Stimulated activated CD4-positive, alpha-beta T cell treated with anti-CD3 and anti-CD28 coated beads, Interleukin-15, amount 100 ng/mL, for 48 hours (primary cell): Measurements from ENCODE around the gene SLC22A23.
A peak's percentile ranks its signal among the peaks of the same experiment; 100 is the strongest.

Experiments used
- DNase-seq, 2 donors: peaks; one replicate each; pipeline ENCODE4 v3.0.0-alpha.2; 2020; ENCODE audit warnings: low read depth in 2 of 2

Gene SLC22A23

DNA sequence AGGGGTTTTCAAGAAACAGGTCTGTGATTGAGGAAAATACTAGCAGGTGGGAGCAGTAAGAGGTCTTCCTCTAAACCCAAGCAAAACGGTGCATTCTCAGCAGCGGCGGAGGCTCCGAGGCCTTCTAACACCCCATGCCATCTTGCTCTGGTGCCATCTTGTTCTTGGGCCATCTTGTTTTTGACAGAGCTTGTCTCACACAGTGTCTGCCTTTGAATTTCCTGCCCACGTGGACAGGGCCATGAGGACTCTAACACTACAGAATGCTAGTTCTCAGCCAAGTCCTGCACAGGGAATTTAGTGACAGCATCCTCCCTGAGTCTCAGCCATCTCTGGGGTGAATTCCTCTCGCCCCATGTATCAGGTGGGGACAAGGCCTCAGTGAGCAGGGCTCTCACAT is 121.7 kb downstream of the SLC22A23 start:
- DNase-seq: no peak

DNA sequence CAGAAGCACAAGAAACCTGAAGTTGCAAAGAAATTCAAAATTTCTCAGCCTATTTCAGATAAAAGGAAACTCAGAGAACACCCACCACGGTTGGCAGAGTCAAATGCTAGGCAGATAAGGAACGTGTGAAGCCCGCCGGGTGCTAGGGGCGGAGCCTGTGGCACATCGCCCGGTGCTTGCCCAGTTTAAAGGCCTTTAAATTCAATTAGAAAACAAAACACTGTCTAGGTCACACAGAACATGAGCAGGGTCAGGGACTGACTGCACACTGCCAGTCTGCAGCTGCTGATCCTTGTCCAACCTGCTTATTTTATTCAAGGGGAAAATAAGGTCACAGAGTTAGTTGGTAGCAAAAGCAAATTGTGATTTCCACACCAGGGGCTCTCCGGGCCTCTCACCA is 122.3 kb downstream of the SLC22A23 start:
- no peak for DNase-seq

DNA sequence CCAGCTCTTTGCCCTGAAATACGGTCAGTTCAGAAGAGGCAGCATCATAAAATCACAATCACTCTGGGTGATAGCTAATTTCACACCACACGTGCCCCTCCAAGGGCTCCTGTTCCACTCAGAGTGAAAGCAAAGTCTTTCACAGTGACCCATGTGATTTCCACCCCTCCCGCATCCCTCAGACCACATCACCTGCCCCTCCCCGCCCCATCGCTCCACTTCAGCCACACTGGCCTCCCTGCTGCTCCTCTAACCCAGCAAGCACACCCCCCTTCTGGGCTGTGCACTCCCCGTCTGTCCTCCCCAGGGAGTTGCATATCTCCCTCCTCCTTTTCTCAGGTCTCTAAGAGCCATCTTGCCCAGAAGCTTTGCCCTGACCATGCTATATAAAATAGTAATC is 123.6 kb downstream of the SLC22A23 start:
- no peak for DNase-seq

DNA sequence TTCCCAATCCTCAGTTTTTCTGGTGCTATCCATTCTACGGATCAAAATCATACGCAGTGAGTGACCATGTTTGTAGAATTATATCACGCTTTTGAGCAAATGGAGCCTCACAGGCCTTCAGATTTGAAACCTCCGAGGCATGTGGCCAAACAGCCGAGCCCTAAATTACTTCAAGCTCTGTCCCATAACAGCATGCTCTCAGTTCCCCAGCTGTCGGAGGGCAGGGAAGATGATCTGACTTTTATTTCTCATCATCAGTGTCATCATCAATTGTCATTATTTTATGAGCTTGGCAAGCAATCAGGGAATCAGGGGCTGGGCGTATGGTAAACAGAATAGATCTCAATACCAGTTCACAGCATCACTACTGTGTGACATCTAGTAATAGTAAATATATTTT is 124.9 kb downstream of the SLC22A23 start:
- DNase-seq: no peak

DNA sequence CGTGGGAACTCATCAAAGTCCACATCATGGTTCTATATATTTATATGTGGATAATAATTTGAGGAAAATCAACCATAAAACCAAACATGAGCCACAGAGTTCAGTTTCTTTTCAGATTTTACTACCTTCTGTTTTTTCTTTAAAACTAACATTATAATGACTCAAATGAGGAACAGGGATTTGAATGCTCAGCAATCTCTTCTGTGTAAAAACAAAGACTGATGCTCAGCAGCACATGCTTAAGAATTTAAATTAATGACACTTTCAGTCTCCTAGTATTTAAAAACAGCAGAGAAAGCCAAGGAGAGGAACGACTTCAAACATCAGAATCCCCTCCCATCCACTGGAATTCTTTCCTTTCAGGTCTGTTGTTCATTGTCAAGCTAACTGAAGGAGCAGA is 125.4 kb downstream of the SLC22A23 start:
- no peak for DNase-seq

DNA sequence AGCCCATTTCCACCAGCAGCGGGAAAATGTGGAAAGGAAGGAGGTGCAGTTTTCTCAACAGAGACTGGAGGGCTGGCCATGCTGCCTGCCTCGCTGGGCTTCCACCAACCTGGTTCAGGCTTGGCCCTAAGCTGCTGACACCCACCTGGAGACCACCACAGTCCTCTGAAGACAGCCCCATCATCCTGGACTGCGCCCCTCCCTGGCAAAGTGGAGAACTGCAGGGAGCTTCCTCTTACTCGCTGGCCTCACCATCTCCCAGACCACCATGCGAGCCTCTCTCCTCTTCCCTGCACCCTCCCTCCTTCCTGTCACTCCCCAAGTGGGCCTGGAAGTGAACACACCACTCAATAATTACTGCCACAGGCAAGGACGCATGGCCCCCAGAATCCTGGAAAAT is 126.7 kb downstream of the SLC22A23 start:
- no peak for DNase-seq

DNA sequence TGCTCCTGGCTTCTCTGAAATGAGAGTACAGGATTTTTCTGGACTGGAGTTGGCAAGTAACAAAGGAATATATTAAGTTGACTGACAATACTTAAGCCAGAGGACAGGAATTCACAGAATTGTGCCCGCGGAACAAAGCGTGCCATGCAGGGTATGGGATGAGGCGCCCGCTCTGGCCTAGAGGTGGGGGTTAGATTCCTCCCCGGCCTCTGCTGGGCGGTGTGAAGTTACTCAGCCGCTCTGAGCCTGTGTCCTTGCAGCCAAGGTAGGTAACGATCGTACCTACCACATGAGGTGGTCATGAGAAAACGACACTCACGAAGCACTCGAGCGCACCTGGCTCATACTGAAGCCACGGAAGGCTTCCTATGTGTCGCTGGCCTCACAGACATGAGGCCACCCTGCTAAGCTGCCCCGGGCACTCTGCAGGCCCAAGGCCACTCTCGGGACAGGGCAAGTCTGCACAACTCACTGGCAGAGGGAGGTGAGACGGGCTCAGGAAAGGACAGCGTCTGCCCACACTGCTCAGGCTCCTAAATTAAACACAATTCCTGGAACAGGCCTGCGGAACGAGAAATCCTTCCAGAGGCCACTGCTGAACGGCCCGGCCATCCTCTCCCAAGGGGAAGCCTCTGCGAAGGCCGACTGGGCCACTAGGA is 127.3 kb downstream of the SLC22A23 start:
- DNase-seq: no peak

DNA sequence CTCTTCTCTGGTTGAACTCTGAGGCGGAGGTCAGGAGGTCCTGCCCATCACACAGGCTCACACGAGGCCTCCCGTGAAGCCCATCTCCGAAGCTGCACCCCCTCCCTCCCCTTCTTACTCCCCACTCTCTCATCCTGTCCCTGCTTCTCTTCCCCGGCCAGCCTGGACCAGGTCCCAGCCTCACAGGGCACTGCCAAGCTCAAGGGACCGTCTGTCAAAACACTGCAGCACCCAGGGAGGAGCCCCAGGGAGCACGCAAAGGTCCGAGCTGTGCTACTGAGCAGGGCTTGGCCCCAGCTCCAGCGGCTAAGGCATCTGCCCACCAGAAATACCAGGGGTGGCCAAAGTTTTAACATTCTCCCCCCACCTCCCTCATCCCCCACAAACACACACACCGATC is 128.1 kb downstream of the SLC22A23 start:
- no peak for DNase-seq

DNA sequence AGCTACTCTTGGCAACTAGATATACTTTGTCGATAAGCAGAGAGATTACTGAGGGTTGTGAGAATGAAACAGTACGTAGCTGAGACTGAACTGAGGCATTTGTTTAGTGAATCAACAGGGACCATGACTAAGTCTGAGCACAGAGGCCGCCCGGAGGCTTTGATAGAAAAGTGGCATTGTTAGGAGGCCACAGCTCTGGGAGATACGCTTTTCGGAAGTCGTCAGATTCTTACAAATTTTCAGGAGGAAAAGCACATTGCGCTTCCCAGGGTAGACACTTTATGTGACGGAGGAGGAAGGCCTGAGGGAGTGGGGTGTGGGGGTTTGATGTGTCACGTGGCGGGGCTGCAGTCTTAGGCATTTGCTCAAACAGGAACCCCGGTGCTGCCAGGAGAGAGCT is 128.7 kb downstream of the SLC22A23 start:
- DNase-seq: no peak

DNA sequence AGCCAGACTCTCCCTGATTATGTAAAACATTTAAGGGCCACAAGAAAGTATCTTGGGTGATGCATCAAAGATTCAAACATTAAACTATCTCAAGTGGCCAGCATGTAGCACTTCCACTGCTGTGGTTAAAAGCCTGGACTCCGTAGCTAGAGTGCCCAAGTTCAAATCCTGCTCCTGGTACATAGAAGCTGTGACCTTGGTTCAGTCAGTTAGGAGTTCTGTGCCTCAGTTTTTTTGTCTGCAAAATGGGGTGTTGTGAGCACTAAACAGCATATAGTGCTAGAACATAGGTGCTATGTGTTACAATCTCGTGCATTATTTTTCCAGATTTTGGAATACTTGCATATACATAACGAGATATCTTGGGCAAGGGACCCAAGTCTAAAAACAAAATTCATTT is 129.4 kb downstream of the SLC22A23 start:
- DNase-seq: no peak

DNA sequence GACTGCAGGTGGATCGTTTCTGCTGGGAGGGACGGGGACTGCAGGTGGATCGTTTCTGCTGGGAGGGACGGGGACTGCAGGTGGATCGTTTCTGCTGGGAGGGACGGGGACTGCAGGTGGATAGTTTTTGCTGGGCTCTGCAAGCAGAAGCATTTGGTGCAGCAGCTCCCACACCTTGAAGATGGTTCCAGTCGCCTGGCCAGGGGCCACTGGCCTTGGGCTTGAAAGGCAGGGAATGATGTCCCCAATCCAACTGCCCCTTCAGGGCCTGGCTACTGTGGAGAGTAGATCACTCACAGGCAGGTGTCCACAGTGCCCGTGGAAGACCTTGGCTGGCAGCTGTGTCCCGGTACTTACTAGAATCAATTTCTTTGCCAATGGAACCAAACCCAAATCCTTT is 129.9 kb downstream of the SLC22A23 start:
- DNase-seq: no peak

DNA sequence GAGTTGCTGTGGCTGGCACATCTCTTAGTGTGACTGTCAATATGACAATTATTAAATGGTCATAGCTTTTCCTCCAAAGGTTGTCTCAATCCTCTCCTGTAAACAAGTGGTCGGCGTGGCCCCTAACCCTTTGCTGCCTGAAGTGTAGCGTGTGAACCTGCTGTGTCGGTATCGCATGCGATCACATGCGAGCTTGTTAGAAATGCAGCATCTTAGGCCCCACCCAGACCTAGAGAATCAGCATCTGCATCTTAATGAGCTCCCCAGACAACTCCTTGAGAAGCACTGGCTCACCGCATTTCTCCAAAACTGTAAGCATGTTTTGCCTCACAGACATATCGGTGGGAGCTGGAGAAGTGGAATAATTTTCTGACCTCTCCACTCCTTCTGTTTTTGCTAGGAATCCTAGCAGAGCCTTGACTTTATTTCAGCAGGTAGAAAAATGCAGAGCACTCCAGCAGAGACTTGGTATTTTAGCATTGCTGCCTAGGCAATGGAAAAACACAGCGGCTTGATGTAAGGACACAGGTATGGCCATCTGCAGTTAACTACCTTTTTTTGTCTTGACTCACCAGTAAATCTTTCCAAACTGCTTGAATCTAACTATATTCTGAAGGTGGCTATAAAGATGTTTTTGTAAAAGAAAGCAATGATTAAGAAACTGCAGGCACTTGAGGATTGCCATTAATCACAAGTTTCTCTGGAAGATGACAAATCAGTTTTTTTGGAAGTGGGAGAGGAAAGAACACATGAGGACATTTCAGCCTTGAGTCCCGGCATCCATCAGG is 130.5 kb downstream of the SLC22A23 start:
- DNase-seq: no peak

DNA sequence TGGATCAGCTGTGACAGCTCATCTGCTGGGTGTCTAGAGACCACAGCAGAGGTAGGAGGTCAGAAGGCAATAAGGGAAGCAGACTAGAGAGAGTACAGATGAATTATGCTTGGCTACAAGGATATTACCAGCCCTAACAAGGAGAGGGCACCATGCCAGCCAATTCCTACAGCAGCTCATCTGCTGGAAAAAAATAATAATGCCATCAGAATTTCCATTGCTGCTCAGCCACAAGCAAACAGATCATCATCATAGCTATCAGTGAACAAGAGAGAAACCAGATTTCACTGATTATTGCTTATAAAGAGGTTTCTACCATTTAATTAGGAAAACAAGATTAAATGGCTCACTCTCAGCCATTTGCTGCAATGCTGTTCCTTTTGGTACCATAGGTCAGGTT is 131.6 kb downstream of the SLC22A23 start:
- DNase-seq: no peak

DNA sequence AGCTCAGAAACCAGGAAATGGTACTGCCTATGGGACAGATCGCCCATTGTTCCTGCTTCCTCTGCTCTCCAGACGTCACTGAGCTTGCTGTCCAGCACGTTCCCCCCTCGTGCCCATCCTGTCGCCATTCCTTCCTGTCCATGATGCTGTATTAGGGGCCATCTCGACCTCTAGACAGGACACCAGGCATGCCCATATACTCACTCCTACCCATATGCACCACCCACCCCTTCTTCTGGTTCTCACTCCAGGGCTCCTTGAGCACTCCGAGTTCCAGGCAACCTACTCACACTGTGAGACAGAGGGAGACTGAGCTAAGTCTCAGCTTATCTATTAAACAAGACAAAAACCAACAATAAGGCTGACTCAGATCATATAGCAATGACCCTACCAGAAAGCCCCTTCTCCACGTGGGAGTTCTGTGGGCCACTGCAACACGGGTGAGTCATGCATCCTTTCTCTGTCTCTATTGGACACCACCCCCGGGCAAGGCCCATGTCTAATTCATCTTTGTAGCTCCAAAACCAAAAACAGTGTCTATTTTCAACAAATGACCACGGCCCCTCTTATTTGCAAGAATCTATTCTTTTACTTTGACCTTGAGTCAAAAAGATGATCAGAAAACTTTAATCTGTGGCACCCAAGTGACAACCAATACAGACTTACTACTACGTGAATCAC is 132.4 kb downstream of the SLC22A23 start:
- DNase-seq: peak; percentile 6 to 18

DNA sequence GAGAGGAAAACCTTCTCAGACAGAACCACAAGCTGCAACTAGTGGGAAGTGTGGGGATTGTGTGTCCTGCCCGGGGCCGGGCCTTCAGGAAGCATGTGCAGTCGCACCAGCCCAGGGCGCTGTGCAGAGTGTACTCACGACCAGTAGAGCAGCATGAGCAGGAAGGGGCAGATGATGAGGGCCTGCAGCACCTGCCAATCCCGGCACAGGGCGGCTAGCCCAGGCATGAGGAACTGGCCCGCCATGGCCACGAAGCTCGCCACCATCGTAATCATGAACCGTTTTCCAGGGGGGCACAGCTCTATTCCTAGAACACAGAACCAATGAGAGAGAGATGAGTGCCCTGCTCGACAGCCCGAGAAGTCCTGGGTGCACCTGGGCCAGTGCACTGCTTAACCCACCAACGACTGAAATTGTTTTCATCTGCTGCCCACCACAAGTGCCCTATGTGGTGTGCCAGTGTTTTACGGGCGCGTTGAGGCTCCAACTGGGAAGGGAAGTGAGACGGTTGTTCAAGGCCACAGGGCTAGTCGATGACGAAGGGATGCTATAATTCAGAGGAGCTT is 133.1 kb downstream of the SLC22A23 start:
- DNase-seq: no peak

DNA sequence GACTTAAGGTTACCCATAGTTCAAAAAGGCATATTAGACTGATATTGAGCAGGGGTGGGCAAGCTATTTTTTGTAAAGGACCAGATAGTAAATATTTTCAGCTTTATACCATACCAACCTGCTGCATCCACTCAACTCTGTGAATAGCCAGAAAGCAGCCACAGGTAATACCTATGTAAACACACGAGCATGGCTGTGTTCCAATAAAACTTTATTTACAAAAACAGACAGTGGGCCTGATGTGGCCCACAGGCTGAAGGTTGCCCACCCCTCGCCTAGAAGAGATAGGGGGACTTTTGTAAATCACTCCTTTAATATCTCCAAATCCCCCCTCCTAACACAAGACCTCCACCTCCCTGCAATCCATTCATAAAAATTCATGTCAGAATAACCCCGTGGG is 133.7 kb downstream of the SLC22A23 start:
- DNase-seq: no peak

DNA sequence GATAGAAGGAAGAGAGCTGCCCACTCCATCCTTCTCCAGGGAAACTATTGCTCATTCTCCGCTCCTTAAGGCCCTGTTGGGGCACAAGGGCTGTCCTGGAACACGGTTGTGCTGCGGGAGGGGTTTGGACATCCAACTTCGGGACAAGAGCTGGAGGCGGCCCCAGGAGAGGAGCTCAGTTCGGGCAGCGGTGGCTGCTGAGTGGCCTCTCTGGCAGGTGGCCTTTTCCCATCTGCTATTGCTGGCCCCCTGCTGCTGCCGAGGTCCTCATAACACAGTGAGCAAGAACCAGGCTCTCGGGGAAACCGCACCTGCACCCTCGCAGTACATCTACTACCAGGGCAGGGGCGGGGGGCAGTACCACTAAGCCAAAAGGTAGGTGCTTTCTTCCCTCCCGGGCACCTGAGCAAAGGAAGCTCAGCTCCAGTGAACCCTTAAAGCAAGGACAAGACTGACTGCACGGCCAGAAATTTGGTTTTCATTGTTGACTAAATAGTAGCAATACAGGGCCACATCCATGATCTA is 134.4 kb downstream of the SLC22A23 start:
- DNase-seq: no peak

DNA sequence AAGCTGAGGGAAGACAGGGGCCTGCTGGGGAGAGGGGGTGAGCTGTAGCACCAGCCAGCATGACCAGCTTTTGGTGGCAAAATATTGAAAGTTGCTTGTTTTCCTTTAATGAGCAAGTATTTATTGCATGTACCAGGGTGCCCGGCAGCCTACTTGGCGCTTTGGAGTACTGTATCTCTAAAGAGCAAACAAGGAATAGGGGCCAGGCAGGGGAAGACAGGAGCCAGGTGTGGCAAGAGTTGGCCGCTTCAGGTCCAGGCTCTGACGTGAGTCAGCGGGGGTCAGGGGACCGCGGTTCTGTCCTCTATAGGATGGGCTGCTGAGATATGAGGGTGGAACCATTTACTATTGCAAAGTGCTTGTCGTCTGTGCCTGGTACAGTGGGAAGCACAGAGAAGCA is 135.0 kb downstream of the SLC22A23 start:
- no peak for DNase-seq

DNA sequence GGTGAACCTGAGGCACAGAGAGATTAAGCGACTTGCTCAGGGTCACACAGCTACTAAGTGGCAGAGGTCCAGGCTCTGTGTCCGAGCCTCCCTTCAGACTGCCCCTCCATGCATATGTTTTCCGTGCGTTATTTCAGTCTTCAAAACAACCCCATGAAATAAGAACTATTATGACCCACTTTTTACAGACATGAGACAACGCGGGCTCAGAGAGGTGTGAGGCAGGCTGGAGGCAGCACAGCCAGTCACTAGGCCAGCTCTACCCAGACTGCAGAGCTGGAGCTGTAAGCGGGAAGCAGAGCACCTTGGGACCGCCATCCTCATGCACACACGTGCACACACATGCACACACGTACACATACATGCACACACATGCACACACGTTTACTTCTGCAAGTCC is 135.8 kb downstream of the SLC22A23 start:
- no peak for DNase-seq

DNA sequence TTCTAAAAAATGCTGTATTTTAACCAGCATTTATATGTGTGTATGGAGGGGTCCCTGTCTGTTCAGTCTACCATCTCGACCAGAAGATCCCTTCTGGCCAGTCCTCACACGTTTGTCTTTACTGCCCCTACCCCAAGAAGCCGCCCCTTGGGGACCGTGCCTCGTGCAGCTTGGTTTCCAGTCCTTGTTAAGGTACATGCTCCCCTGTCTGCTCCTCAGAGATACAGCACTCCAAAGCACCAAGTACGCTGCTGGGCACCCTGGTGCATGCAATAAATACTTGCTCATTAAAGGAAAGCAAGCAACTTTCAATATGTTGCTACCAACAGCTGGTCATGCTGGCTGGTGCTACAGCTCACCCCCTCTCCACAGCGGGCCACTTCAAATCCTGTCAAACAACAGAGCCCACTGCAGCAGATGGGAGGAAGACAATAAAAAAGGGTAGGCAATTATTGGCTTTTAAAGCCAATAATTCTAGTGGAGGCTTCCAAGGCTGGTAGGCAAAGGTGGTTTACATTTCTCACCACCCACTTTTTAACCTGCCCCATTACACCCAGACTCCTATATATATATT is 136.5 kb downstream of the SLC22A23 start:
- DNase-seq: no peak

DNA sequence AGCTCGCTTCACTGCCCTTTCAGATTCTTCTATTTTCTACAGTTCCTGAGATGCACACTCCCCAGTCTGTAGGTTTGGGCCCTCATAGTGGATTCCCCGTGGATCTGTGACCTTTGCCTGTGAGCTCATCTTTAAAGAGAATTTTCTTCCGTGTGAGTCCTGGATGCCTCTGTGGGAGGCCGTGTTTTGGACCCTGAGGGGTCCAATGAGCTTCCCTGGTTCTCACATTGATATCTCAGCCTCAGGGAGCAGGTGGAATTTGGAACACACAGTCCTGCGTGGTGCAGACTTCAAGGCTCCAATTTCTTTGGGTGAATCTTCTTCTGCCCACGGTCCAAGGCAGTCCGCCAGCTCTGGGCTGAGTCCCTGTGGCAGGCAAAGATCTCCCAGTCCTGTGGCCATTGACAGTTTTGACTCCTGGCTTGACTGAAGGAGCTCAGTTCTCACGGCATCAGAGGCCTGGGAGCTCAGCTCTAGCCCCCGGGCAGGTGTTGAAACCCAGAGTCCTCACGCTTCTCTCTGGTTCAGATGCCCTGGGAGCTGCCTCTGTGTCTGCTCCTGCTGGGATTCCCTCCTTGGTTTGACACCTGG is 137.1 kb downstream of the SLC22A23 start:
- no peak for DNase-seq
